Endodermal cell (in vitro differentiated cells): ENCODE measurements around the gene SLC35A3. TPM values are rescaled to one million over a fixed set of nuclear protein-coding genes. Genes with fewer than 3 reads are reported as not detected.

ENCODE experiments used
- DNase-seq: peaks from one replicate; pipeline ENCODE4 v3.0.0-alpha.2; 2017
- H3K27ac ChIP-seq: 2 replicates; pipeline ENCODE4 v1.5.1; 2013; ENCODE audit warnings: mild to moderate bottlenecking, low read depth, low read length, moderate library complexity
- H3K27me3 ChIP-seq: 2 replicates; pipeline ENCODE4 v1.6.1; 2013; ENCODE audit warnings: mild to moderate bottlenecking, low read length, moderate library complexity; ENCODE audit not compliant: insufficient read depth, control insufficient read depth, poor library complexity, severe bottlenecking
- H3K36me3 ChIP-seq: 2 replicates; pipeline ENCODE4 v1.7.0; 2013; ENCODE audit warnings: mild to moderate bottlenecking, low read length, moderate library complexity; ENCODE audit not compliant: control insufficient read depth, insufficient read depth
- H3K4me1 ChIP-seq: one replicate; pipeline ENCODE4 v1.7.0; 2013; ENCODE audit warnings: low read length; ENCODE audit not compliant: control insufficient read depth, insufficient read depth
- H3K4me3 ChIP-seq: 2 replicates; pipeline ENCODE4 v1.5.1; 2013; ENCODE audit warnings: mild to moderate bottlenecking, low read length, moderate library complexity
- H3K9ac ChIP-seq: 2 replicates; pipeline ENCODE4 v1.6.1; 2013; ENCODE audit warnings: mild to moderate bottlenecking, low read length, moderate library complexity; ENCODE audit not compliant: poor library complexity, severe bottlenecking; ENCODE audit errors: extremely low read depth
- H3K9me3 ChIP-seq: 2 replicates; pipeline ENCODE4 v1.6.1; 2013; ENCODE audit warnings: mild to moderate bottlenecking, low read length, moderate library complexity; ENCODE audit not compliant: control insufficient read depth
- H3K27ac Mint-ChIP-seq: 2 replicates; pipeline ENCODE4 v1.8.0; 2020; ENCODE audit warnings: mixed read lengths
- H3K27me3 Mint-ChIP-seq: 2 replicates; pipeline ENCODE4 v1.8.0; 2021; ENCODE audit warnings: mild to moderate bottlenecking, mixed read lengths; ENCODE audit not compliant: insufficient read depth
- H3K36me3 Mint-ChIP-seq: 2 replicates; pipeline ENCODE4 v1.8.0; 2020; ENCODE audit warnings: low read depth, mixed read lengths
- H3K4me1 Mint-ChIP-seq: 2 replicates; pipeline ENCODE4 v1.8.0; 2020; ENCODE audit warnings: mixed read lengths
- H3K4me3 Mint-ChIP-seq: 2 replicates; pipeline ENCODE4 v1.8.0; 2020; ENCODE audit warnings: mild to moderate bottlenecking, moderate library complexity, mixed read lengths
- H3K9me3 Mint-ChIP-seq: 2 replicates; pipeline ENCODE4 v1.8.0; 2020; ENCODE audit warnings: mild to moderate bottlenecking, mixed read lengths
- WGBS, 2 experiments: methylation state at CpG; one replicate each; pipeline versions ENCODE4 v1.1.5 to v1.1.7; 2013; ENCODE audit warnings: missing lambda C conversion rate in 2 of 2, mixed read lengths in 1 of 2; ENCODE audit not compliant: insufficient coverage in 1 of 2, insufficient read length in 1 of 2; 5-methylcytosine and 5-hydroxymethylcytosine counted together
- total RNA-seq, 2 donors: library from RNA; stranded (reverse); fragmentation: NEBNext Ultra II Directional in 1 of 2; extraction: Animal tissue kit (Norgen Biotek cat#: 25700) in 1 of 2; gene quantifications; 2 replicates in 1 of 2; 3 replicates in 1 of 2; pipeline ENCODE4 v1.2.1, GENCODE V29; 2021
- TF ChIP-seq, protein P1 (sequence below): fragments of 200-600 bp; sonication (generic); conservative IDR thresholded peaks from 2 replicates; pipeline ENCODE4 v1.5.0; 2021; ENCODE audit warnings: antibody characterized with exemption, mild to moderate bottlenecking

The SLC35A3 gene
- total RNA-seq, 2 donors from 2014 or later: 41.2 to 47.0 TPM

GRCh38 chr1:100036718-100037655 lies 67.2 kb downstream of the SLC35A3 start:
- Histone ChIP-seq H3K9me3 (no peaks in the 10 kb centered on the region), H3K4me1 (no peaks in the 10 kb centered on the region), H3K27me3 (no peaks in the 10 kb centered on the region), H3K36me3 (no peaks in the 10 kb centered on the region), H3K9ac (peak overlapping the region; percentile 94), H3K27ac (peak overlapping the region; percentile 81), H3K4me3 (peak overlapping the region; percentile 95)
- Mint-ChIP-seq H3K9me3 (no peaks in the 10 kb centered on the region), H3K27me3 (no peaks in the 10 kb centered on the region), H3K4me1 (peaks cover 19% of the 10 kb centered on the region), H3K36me3 (peaks cover 12% of the 10 kb centered on the region), H3K4me3 (peak overlapping the region; percentile 94), H3K27ac (peak overlapping the region; percentile 99)
- DNase-seq: peak; percentile 62
- TF ChIP-seq, protein P1, sequence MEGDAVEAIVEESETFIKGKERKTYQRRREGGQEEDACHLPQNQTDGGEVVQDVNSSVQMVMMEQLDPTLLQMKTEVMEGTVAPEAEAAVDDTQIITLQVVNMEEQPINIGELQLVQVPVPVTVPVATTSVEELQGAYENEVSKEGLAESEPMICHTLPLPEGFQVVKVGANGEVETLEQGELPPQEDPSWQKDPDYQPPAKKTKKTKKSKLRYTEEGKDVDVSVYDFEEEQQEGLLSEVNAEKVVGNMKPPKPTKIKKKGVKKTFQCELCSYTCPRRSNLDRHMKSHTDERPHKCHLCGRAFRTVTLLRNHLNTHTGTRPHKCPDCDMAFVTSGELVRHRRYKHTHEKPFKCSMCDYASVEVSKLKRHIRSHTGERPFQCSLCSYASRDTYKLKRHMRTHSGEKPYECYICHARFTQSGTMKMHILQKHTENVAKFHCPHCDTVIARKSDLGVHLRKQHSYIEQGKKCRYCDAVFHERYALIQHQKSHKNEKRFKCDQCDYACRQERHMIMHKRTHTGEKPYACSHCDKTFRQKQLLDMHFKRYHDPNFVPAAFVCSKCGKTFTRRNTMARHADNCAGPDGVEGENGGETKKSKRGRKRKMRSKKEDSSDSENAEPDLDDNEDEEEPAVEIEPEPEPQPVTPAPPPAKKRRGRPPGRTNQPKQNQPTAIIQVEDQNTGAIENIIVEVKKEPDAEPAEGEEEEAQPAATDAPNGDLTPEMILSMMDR: no peak
- 22 to 59% methylated on average over 3 to 11 of the region's 11 CpGs for WGBS, 2 experiments

DNA sequence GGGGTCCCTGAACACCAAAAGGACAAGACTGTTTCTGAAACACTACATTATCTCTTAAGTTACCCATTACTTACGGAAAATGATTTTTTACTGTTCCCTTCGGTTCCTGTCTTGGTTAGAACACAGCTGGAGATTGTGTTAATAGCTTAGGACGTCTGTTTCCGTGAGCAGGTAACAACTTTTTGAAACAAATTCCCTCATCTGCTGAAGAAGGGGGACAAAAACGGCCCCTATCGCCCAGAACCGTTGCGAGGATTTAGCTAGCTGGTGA lies 67.8 kb downstream of the SLC35A3 start:
- H3K4me3 Mint-ChIP-seq: peak overlapping the region; percentile 94
- no peaks in the 10 kb centered on the region for H3K9me3 ChIP-seq
- H3K9ac ChIP-seq: peak overlapping the region; percentile 94
- H3K27ac ChIP-seq: peak overlapping the region; percentile 81
- peaks cover 22% of the 10 kb centered on the region for H3K4me1 Mint-ChIP-seq
- no peaks in the 10 kb centered on the region for H3K4me1 ChIP-seq
- TF ChIP-seq, protein P1: no peak
- H3K9me3 Mint-ChIP-seq: no peaks in the 10 kb centered on the region
- WGBS, 2 experiments: 0% methylated on average over 5 to 8 of the region's 8 CpGs
- no peak for DNase-seq
- peak overlapping the region; percentile 99 for H3K27ac Mint-ChIP-seq
- peaks cover under 1% of the 10 kb centered on the region for H3K36me3 ChIP-seq
- H3K4me3 ChIP-seq: peak overlapping the region; percentile 95
- no peaks in the 10 kb centered on the region for H3K27me3 Mint-ChIP-seq
- no peaks in the 10 kb centered on the region for H3K27me3 ChIP-seq
- H3K36me3 Mint-ChIP-seq: peaks cover 15% of the 10 kb centered on the region

- DNase-seq: peak; percentile 91
- Histone ChIP-seq H3K9me3 (no peaks in the 10 kb centered on the region), H3K27me3 (no peaks in the 10 kb centered on the region), H3K9ac (peak overlapping the region; percentile 94), H3K4me3 (peak overlapping the region; percentile 95), H3K27ac (peak overlapping the region; percentile 96), H3K4me1 (no peaks in the 10 kb centered on the region), H3K36me3 (peaks cover 5% of the 10 kb centered on the region)
- TF ChIP-seq, protein P1: no peak
- peak overlapping the region; percentile 99 for H3K27ac Mint-ChIP-seq
- WGBS, 2 experiments: 0% methylated on average over 15 to 87 of the region's 87 CpGs
- peaks cover 22% of the 10 kb centered on the region for H3K4me1 Mint-ChIP-seq
- no peaks in the 10 kb centered on the region for H3K9me3 Mint-ChIP-seq
- H3K27me3 Mint-ChIP-seq: no peaks in the 10 kb centered on the region
- peaks cover 18% of the 10 kb centered on the region for H3K36me3 Mint-ChIP-seq
- H3K4me3 Mint-ChIP-seq: peak overlapping the region; percentile 94
These were observed 68.3 kb downstream of the SLC35A3 start for GRCh38 chr1:100037927-100038659.
